HEK293 (cell line): ENCODE data around the gene CD2AP.

Experiments used
- CTCF ChIA-PET: fragments of 350-600 bp; formaldehyde crosslinking; extraction: SDS; loops from one replicate; lab custom pipeline; 2021; ENCODE audit warnings: antibody characterized with exemption; lab: Yijun Ruan, JAX
- POLR2A ChIA-PET: fragments of 300-600 bp; formaldehyde crosslinking; extraction: SDS; loops from one replicate; lab custom pipeline; 2020; ENCODE audit warnings: antibody characterized with exemption, inconsistent platforms; lab: Yijun Ruan, JAX
- H3K27ac ChIP-seq: fragments of 200-500 bp; sonication (Bioruptor generic); 2 replicates; pipeline ENCODE4 v1.5.1; 2014; ENCODE audit warnings: low read depth, low read length, control low read depth, inconsistent platforms; ENCODE audit errors: extremely low read depth
- H3K36me3 ChIP-seq, 2 experiments: fragments of 200-500 bp in 1 of 2; sonication (Bioruptor generic) in 1 of 2; 1 replicate in 1 of 2; 2 replicates in 1 of 2; pipeline ENCODE4 v1.5.1; 2014 to 2017; ENCODE audit warnings: inconsistent platforms in 2 of 2, low read length in 2 of 2; ENCODE audit not compliant: control insufficient read depth in 2 of 2, insufficient read depth in 1 of 2
- H3K4me1 ChIP-seq: fragments of 200-500 bp; sonication (Bioruptor generic); 2 replicates; pipeline ENCODE4 v1.5.1; 2014; ENCODE audit warnings: mild to moderate bottlenecking, low read length, inconsistent platforms; ENCODE audit not compliant: control insufficient read depth, insufficient read depth
- H3K4me3 ChIP-seq: 2 replicates; pipeline ENCODE4 v1.5.1; 2011; ENCODE audit warnings: low read depth, mild to moderate bottlenecking, control low read depth, low read length, moderate library complexity
- H3K9me3 ChIP-seq: fragments of 200-500 bp; sonication (Bioruptor generic); 2 replicates; pipeline ENCODE4 v1.5.1; 2014; ENCODE audit warnings: low read depth, low read length, inconsistent platforms; ENCODE audit not compliant: control insufficient read depth, insufficient read depth
- FEZF1 ChIP-seq: fragments of 450-650 bp; formaldehyde crosslinking; IDR thresholded peaks from 2 replicates; pipeline ENCODE4 v1.5.1; 2016; ENCODE audit warnings: missing biosample characterization, missing genetic modification characterization
- HOXA7 ChIP-seq: sonication (generic); formaldehyde crosslinking; IDR thresholded peaks from 2 replicates; pipeline ENCODE4 v1.8.1; 2022; ENCODE audit warnings: missing genetic modification reagents, borderline replicate concordance
- KLF16 ChIP-seq: fragments of 450-650 bp; formaldehyde crosslinking; IDR thresholded peaks from 2 replicates; pipeline ENCODE4 v1.5.1; 2017; ENCODE audit warnings: missing biosample characterization, missing genetic modification characterization
- OSR2 ChIP-seq: fragments of 450-650 bp; formaldehyde crosslinking; IDR thresholded peaks from 2 replicates; pipeline ENCODE4 v1.5.1; 2016; ENCODE audit warnings: missing biosample characterization, missing genetic modification characterization
- SP3 ChIP-seq: fragments of 450-650 bp; formaldehyde crosslinking; IDR thresholded peaks from 2 replicates; pipeline ENCODE4 v1.5.1; 2016; ENCODE audit warnings: missing biosample characterization, missing genetic modification characterization
- YY2 ChIP-seq: fragments of 450-650 bp; formaldehyde crosslinking; IDR thresholded peaks from 2 replicates; pipeline ENCODE4 v1.5.1; 2016; ENCODE audit warnings: missing biosample characterization, missing genetic modification characterization
- ZBTB1 ChIP-seq: fragments of 450-650 bp; formaldehyde crosslinking; IDR thresholded peaks from 2 replicates; pipeline ENCODE4 v1.5.1; 2016; ENCODE audit warnings: missing biosample characterization, missing genetic modification characterization
- ZBTB8A ChIP-seq: fragments of 450-650 bp; formaldehyde crosslinking; IDR thresholded peaks from 2 replicates; pipeline ENCODE4 v1.5.1; 2016; ENCODE audit warnings: missing biosample characterization, missing genetic modification characterization
- ZNF10 ChIP-seq: fragments of 450-650 bp; formaldehyde crosslinking; IDR thresholded peaks from 2 replicates; pipeline ENCODE4 v1.5.1; 2017; ENCODE audit warnings: missing biosample characterization, missing genetic modification characterization
- ZNF114 ChIP-seq: fragments of 450-650 bp; formaldehyde crosslinking; IDR thresholded peaks from 2 replicates; pipeline ENCODE4 v1.5.0; 2017; ENCODE audit warnings: missing biosample characterization, missing genetic modification characterization
- ZNF121 ChIP-seq: fragments of 450-650 bp; formaldehyde crosslinking; IDR thresholded peaks from 2 replicates; pipeline ENCODE4 v1.5.1; 2016; ENCODE audit warnings: missing biosample characterization, missing genetic modification characterization
- ZNF175 ChIP-seq: fragments of 450-650 bp; formaldehyde crosslinking; IDR thresholded peaks from 2 replicates; pipeline ENCODE4 v1.5.1; 2016; ENCODE audit warnings: missing biosample characterization, missing genetic modification characterization
- ZNF248 ChIP-seq: fragments of 450-650 bp; formaldehyde crosslinking; IDR thresholded peaks from 2 replicates; pipeline ENCODE4 v1.5.1; 2017; ENCODE audit warnings: missing biosample characterization, missing genetic modification characterization
- ZNF391 ChIP-seq: fragments of 450-650 bp; formaldehyde crosslinking; IDR thresholded peaks from 2 replicates; pipeline ENCODE4 v1.5.1; 2016; ENCODE audit warnings: low read depth, missing biosample characterization, missing genetic modification characterization, borderline replicate concordance
- ZNF423 ChIP-seq: fragments of 450-650 bp; formaldehyde crosslinking; IDR thresholded peaks from 2 replicates; pipeline ENCODE4 v1.5.1; 2016; ENCODE audit warnings: missing biosample characterization, missing genetic modification characterization
- ZNF654 ChIP-seq: fragments of 450-650 bp; formaldehyde crosslinking; IDR thresholded peaks from 2 replicates; pipeline ENCODE4 v1.5.1; 2016; ENCODE audit warnings: low read depth, missing biosample characterization, missing genetic modification characterization
- ZNF768 ChIP-seq: fragments of 450-650 bp; formaldehyde crosslinking; IDR thresholded peaks from 2 replicates; pipeline ENCODE4 v1.5.1; 2018; ENCODE audit warnings: missing biosample characterization, mild to moderate bottlenecking, missing genetic modification characterization
- ZNF776 ChIP-seq: fragments of 450-650 bp; formaldehyde crosslinking; IDR thresholded peaks from 2 replicates; pipeline ENCODE4 v1.5.0; 2017; ENCODE audit warnings: missing biosample characterization, missing genetic modification characterization, borderline replicate concordance
- ZNF843 ChIP-seq: fragments of 450-650 bp; formaldehyde crosslinking; IDR thresholded peaks from 2 replicates; pipeline ENCODE4 v1.5.1; 2016; ENCODE audit warnings: missing biosample characterization, missing genetic modification characterization
- TF ChIP-seq, protein P1 (sequence below): fragments of 450-650 bp; formaldehyde crosslinking; IDR thresholded peaks from 2 replicates; pipeline ENCODE4 v1.5.1; 2017; ENCODE audit warnings: missing biosample characterization, missing genetic modification characterization
- TF ChIP-seq, protein P2 (sequence below): fragments of 450-650 bp; IDR thresholded peaks from 2 replicates; pipeline ENCODE4 v1.5.1; 2018; ENCODE audit warnings: missing biosample characterization, missing genetic modification characterization
- TF ChIP-seq, protein P3 (sequence below): fragments of 450-650 bp; formaldehyde crosslinking; IDR thresholded peaks from 2 replicates; pipeline ENCODE4 v1.5.1; 2016; ENCODE audit warnings: missing biosample characterization, missing genetic modification characterization
- TF ChIP-seq, protein P4 (sequence below): fragments of 450-650 bp; formaldehyde crosslinking; IDR thresholded peaks from 2 replicates; pipeline ENCODE4 v1.5.1; 2016; ENCODE audit warnings: missing biosample characterization, missing genetic modification characterization
- TF ChIP-seq, protein P5 (sequence below): fragments of 450-650 bp; formaldehyde crosslinking; IDR thresholded peaks from 2 replicates; pipeline ENCODE4 v1.5.1; 2016; ENCODE audit warnings: missing biosample characterization, missing genetic modification characterization
- TF ChIP-seq, protein P6 (sequence below): fragments of 450-650 bp; formaldehyde crosslinking; IDR thresholded peaks from 2 replicates; pipeline ENCODE4 v1.5.1; 2016; ENCODE audit warnings: missing biosample characterization, missing genetic modification characterization
- TF ChIP-seq, protein P7 (sequence below): fragments of 450-650 bp; formaldehyde crosslinking; IDR thresholded peaks from 2 replicates; pipeline ENCODE4 v1.5.1; 2016; ENCODE audit warnings: missing biosample characterization, missing genetic modification characterization, borderline replicate concordance

The CD2AP gene

DNA sequence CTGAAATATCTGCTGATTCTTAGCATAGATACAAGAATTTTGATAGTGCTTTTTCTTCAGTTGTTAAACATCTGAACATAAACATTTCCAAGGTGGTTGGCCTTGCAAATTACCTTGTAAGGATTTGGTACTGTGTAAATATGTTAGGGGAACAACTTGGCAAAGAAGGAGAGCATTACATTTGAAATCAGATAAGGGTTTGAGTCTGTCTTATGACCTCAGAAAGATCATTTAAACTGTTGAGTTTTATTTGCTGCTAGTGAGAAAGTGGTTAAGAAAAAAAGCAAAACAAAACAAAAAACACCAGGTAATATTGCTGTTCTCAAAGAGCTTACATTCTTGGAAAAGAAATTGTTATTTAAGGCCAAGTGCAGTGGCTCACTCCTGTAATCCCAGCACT is 56.5 kb downstream of the CD2AP start:
- H3K4me3 ChIP-seq, result no peak overlapping the region
- ChIA-PET CTCF (no interaction called here), POLR2A (no interaction called here)
- H3K27ac ChIP-seq, result peak overlapping the region; percentile 45; the same call in 1 of the 2 replicates
- peaks cover 33% of the 10 kb centered on the region for H3K4me1 ChIP-seq
- H3K36me3 ChIP-seq, result peaks cover 0 to 4% of the 10 kb centered on the region in 2 experiments; a peak in 2 of 3 replicates
- H3K9me3 ChIP-seq, result no peaks in the 10 kb centered on the region
- TF ChIP-seq ZNF423 (tag by site-specific recombination), result no peak
- peak; percentile 56; the same call in 1 of the 2 replicates for TF ChIP-seq ZNF391 (tag by site-specific recombination)
- peak; percentile 83 for TF ChIP-seq OSR2 (tag by site-specific recombination)
- TF ChIP-seq, protein P1, sequence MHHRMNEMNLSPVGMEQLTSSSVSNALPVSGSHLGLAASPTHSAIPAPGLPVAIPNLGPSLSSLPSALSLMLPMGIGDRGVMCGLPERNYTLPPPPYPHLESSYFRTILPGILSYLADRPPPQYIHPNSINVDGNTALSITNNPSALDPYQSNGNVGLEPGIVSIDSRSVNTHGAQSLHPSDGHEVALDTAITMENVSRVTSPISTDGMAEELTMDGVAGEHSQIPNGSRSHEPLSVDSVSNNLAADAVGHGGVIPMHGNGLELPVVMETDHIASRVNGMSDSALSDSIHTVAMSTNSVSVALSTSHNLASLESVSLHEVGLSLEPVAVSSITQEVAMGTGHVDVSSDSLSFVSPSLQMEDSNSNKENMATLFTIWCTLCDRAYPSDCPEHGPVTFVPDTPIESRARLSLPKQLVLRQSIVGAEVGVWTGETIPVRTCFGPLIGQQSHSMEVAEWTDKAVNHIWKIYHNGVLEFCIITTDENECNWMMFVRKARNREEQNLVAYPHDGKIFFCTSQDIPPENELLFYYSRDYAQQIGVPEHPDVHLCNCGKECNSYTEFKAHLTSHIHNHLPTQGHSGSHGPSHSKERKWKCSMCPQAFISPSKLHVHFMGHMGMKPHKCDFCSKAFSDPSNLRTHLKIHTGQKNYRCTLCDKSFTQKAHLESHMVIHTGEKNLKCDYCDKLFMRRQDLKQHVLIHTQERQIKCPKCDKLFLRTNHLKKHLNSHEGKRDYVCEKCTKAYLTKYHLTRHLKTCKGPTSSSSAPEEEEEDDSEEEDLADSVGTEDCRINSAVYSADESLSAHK (tag by site-specific recombination), result no peak; the same call in 1 of the 2 replicates
- TF ChIP-seq, protein P2, sequence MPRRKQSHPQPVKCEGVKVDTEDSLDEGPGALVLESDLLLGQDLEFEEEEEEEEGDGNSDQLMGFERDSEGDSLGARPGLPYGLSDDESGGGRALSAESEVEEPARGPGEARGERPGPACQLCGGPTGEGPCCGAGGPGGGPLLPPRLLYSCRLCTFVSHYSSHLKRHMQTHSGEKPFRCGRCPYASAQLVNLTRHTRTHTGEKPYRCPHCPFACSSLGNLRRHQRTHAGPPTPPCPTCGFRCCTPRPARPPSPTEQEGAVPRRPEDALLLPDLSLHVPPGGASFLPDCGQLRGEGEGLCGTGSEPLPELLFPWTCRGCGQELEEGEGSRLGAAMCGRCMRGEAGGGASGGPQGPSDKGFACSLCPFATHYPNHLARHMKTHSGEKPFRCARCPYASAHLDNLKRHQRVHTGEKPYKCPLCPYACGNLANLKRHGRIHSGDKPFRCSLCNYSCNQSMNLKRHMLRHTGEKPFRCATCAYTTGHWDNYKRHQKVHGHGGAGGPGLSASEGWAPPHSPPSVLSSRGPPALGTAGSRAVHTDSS (tag by site-specific recombination), result no peak
- TF ChIP-seq, protein P3, sequence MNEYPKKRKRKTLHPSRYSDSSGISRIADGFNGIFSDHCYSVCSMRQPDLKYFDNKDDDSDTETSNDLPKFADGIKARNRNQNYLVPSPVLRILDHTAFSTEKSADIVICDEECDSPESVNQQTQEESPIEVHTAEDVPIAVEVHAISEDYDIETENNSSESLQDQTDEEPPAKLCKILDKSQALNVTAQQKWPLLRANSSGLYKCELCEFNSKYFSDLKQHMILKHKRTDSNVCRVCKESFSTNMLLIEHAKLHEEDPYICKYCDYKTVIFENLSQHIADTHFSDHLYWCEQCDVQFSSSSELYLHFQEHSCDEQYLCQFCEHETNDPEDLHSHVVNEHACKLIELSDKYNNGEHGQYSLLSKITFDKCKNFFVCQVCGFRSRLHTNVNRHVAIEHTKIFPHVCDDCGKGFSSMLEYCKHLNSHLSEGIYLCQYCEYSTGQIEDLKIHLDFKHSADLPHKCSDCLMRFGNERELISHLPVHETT (tag by site-specific recombination), result peak; percentile 56; the same call in 1 of the 2 replicates
- TF ChIP-seq, protein P4, sequence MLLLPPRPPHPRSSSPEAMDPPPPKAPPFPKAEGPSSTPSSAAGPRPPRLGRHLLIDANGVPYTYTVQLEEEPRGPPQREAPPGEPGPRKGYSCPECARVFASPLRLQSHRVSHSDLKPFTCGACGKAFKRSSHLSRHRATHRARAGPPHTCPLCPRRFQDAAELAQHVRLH, result peak; percentile 76; the same call in 1 of the 2 replicates
- TF ChIP-seq, protein P5, sequence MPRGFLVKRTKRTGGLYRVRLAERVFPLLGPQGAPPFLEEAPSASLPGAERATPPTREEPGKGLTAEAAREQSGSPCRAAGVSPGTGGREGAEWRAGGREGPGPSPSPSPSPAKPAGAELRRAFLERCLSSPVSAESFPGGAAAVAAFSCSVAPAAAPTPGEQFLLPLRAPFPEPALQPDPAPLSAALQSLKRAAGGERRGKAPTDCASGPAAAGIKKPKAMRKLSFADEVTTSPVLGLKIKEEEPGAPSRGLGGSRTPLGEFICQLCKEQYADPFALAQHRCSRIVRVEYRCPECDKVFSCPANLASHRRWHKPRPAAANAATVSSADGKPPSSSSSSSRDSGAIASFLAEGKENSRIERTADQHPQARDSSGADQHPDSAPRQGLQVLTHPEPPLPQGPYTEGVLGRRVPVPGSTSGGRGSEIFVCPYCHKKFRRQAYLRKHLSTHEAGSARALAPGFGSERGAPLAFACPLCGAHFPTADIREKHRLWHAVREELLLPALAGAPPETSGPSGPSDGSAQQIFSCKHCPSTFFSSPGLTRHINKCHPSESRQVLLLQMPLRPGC (tag by site-specific recombination), result peak; percentile 54; the same call in 1 of the 2 replicates
- TF ChIP-seq ZNF248 (tag by site-specific recombination), result no peak
- TF ChIP-seq, protein P6, sequence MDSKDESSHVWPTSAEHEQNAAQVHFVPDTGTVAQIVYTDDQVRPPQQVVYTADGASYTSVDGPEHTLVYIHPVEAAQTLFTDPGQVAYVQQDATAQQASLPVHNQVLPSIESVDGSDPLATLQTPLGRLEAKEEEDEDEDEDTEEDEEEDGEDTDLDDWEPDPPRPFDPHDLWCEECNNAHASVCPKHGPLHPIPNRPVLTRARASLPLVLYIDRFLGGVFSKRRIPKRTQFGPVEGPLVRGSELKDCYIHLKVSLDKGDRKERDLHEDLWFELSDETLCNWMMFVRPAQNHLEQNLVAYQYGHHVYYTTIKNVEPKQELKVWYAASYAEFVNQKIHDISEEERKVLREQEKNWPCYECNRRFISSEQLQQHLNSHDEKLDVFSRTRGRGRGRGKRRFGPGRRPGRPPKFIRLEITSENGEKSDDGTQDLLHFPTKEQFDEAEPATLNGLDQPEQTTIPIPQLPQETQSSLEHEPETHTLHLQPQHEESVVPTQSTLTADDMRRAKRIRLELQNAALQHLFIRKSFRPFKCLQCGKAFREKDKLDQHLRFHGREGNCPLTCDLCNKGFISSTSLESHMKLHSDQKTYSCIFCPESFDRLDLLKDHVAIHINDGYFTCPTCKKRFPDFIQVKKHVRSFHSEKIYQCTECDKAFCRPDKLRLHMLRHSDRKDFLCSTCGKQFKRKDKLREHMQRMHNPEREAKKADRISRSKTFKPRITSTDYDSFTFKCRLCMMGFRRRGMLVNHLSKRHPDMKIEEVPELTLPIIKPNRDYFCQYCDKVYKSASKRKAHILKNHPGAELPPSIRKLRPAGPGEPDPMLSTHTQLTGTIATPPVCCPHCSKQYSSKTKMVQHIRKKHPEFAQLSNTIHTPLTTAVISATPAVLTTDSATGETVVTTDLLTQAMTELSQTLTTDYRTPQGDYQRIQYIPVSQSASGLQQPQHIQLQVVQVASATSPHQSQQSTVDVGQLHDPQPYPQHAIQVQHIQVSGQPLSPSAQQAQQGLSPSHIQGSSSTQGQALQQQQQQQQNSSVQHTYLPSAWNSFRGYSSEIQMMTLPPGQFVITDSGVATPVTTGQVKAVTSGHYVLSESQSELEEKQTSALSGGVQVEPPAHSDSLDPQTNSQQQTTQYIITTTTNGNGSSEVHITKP (tag by site-specific recombination), result peak; percentile 52
- TF ChIP-seq ZNF10 (tag by site-specific recombination), result 0 out of 2 replicates have a peak, but pooled peaks have one; percentile 31
- no peak for TF ChIP-seq ZNF114 (tag by site-specific recombination)
- no peak for TF ChIP-seq ZNF175 (tag by site-specific recombination)
- TF ChIP-seq, protein P7, sequence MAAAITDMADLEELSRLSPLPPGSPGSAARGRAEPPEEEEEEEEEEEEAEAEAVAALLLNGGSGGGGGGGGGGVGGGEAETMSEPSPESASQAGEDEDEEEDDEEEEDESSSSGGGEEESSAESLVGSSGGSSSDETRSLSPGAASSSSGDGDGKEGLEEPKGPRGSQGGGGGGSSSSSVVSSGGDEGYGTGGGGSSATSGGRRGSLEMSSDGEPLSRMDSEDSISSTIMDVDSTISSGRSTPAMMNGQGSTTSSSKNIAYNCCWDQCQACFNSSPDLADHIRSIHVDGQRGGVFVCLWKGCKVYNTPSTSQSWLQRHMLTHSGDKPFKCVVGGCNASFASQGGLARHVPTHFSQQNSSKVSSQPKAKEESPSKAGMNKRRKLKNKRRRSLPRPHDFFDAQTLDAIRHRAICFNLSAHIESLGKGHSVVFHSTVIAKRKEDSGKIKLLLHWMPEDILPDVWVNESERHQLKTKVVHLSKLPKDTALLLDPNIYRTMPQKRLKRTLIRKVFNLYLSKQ (tag by site-specific recombination), result no peak
- TF ChIP-seq ZNF654 (tag by site-specific recombination), result peak; percentile 4; the same call in 1 of the 2 replicates
- TF ChIP-seq ZNF768 (tag by site-specific recombination), result no peak
- 0 out of 2 replicates have a peak, but pooled peaks have one; percentile 56 for TF ChIP-seq FEZF1 (tag by site-specific recombination)
- no peak for TF ChIP-seq ZBTB8A (tag by site-specific recombination)
- TF ChIP-seq SP3 (tag by site-specific recombination), result peak; percentile 15; the same call in 1 of the 2 replicates
- no peak for TF ChIP-seq ZBTB1 (tag by site-specific recombination)
- no peak for TF ChIP-seq YY2 (tag by site-specific recombination)
- no peak for TF ChIP-seq KLF16
- TF ChIP-seq HOXA7 (CRISPR knock-in tag), result no peak
- no peak for TF ChIP-seq ZNF776 (tag by site-specific recombination)
- no peak for TF ChIP-seq ZNF121 (tag by site-specific recombination)
- peak; percentile 77 for TF ChIP-seq ZNF843
